Activated effector memory CD4-positive, alpha-beta T cell treated with anti-CD3 and anti-CD28 coated beads, Interleukin-2, amount 50 U/mL, for 16 hours (primary cell): Measurements from ENCODE around the gene COL12A1.

Experiments used
- DNase-seq: peaks from one replicate; pipeline ENCODE4 v3.0.0-alpha.2; 2020

Gene COL12A1

GRCh38 chr6:75176076-75176582 is 29.7 kb downstream of the COL12A1 start:
- DNase-seq, result no peak

- no peak for DNase-seq
These were observed 33.9 kb downstream of the COL12A1 start for GRCh38 chr6:75171986-75172385.

GRCh38 chr6:75171567-75171966 is 34.3 kb downstream of the COL12A1 start:
- no peak for DNase-seq

GRCh38 chr6:75170691-75171560 is 34.9 kb downstream of the COL12A1 start:
- DNase-seq, result no peak

DNA sequence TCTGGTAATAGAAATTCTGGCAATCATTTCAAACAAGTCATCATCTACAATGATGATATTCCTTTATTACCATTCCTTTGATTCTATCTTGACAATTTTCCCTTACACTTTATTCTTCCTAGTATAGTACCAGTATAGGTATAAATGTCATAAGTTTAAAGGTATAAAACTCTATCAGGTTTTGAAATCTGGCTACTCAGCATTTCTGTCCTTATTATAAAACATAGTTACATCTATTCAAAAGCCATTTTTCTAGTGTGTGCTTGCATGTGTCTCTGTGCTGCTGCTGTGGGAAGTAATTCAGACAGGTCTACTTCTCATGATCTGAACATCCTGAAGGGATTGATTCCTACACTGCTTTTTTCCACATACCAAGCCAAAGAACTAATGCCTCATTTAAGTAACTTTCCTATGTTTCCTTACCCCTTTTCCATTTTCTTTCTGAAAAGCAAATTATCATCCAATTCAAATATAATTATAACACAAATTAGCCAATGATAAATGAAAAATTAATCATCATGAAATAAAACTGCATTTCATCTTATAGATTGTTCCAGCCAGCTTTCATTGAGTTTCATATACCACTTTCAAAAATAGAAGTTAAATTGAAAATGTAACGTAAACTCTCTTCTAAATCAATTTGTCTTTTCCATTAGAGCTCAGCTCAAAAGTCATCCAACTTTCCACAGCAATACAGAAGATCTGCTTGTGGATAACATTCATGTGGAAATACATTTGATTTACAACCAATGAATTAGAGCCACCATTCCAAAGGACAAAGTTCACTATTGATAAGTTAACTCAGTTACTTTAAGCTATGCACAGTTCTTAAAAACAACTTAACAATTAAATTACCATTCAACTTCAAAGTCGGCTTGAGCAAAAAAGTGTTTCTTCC is 35.9 kb downstream of the COL12A1 start:
- no peak for DNase-seq

GRCh38 chr6:75167851-75168250 is 38.0 kb downstream of the COL12A1 start:
- DNase-seq, result no peak

- DNase-seq, result no peak
These were observed 38.5 kb downstream of the COL12A1 start for GRCh38 chr6:75167325-75167724.

GRCh38 chr6:75166773-75167172 is 39.1 kb downstream of the COL12A1 start:
- no peak for DNase-seq

DNA sequence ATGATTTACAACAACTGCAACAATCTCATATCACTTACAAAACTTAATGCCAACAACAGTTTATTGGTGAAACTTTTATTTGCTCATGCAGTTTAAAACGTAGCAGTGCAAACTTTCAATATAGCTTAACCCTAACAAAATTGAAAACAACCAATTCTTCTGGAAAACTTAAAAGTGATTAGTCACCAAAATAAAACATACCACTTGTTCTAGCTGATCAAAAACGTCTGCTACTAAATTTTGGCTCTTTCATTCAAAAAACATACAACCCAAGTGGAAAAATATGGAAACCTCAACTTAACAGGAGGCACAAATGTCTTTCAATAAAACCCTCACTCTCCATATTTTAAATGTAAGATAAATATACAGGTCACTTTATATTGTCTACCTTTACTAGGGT is 39.6 kb downstream of the COL12A1 start:
- DNase-seq, result no peak

GRCh38 chr6:75158176-75158575 is 47.7 kb downstream of the COL12A1 start:
- no peak for DNase-seq

- no peak for DNase-seq
These were observed 48.5 kb downstream of the COL12A1 start for GRCh38 chr6:75157336-75157735.

DNA sequence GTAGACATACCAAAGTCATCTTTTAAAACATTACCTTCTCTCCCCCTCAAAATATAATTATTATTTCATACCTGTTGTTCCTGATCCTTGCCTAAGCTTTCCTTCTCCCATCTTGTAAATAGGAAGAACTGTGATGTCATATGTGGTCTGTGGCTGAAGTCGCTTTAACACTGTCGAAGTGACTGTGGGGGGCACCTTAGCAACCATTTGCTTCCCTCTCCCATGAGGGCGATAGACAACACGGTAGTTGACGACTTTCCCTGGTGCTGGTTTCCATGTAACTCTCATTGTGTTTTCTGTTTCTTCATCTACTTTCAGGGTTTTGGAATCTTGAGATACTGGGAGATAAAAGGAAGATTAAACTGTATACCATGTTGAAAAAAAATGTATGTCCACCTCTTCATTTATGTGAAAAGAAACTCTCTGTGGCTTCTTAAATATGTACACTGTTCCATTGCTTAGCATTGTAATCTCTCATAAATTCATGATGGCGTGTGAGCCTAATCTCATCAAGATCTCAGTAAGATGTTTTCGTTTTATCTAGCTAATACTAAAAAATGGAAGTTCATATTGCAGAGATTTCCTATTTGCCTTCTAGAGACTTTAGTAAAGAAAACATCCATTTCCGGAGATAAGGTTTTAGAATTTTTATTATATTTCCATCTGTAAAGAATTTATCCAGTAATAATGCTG is 49.5 kb downstream of the COL12A1 start:
- DNase-seq, result no peak

DNA sequence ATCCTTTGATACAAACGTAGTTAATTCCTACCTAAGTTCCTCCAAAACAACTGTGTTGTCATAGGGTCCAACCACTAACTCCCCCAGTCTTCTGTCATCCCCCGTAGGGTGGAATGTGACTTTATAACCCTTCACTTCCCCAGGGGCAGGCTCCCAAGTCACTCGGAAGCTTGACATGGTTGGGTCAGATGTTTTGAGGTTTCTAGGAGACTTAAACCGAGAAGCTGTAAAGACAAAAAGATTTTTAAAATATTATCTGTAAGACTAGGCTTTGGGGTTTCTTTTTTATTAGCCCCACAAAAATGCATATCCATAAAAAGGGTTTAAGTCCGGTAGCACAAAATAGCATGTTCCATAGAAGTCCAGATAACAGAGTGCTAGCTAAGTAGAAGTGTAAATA is 50.2 kb downstream of the COL12A1 start:
- no peak for DNase-seq

DNA sequence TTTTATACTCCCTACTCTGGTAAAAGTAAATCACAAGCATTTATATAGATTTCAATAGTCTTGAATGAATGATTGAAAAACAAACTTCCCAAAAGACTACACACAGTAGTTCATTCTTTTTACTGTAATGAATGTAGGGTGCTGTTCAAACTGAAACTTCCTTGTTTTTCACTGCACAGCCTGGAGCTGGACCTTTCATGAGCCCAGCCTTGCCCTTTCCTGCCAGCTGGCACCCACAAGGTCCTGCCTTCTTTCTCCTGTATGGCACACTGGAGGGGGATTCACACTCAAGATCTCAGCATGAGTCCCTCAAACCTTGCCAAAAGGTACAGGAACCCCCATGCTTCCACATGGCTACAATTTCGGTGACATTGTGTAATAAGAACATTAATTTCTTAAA is 50.9 kb downstream of the COL12A1 start:
- no peak for DNase-seq

DNA sequence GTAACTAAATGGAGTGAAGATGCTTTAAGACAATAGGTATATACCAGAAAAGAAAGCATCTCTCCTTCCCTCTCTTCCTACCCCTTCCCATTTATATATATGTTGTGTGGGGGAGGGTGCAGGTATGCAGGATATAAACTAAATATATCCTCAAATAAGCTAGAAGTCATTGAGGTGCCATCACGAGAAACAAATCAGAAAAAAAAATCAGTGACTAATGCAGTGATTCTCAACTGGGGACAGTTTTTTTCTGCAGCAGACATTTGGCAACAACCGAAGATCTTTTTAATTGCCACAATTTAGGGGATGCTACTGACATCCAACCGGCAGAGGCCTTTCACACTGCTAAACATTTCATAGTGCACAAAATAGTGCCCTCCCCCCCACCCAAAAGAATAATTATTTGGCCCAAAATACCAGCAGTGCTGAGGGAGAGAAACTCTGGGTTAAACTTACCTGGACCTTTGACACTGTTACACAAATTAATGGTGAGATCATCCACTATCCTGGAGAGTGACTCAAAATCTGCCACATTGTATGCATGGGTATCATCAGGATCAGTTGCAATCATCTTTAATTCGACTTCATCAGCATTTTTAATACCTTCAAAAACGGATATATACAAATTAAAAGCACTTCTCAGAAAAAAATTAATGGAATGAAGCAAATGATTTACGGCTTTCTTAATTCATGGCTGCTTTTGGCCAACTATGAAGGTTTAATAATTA is 55.0 kb downstream of the COL12A1 start:
- DNase-seq, result no peak

DNA sequence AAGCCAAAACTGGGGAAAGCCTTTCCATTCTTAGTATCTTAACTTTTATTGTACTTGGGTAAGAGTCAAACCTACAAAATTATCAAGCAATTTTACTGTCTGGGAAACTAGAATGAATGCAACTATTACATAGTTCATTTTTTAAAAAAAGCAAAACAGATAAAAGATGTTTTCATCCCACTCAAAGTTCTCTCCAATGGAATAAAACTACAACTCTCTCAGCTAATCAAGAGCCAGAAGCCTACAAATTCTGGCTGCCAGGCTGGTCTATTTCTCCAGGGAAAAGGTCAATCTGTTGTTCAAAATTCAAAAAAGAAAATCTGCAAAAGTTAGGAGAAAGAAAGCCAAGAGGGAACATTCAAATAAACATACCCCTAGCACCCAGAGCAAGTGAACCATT is 56.2 kb downstream of the COL12A1 start:
- no peak for DNase-seq

DNA sequence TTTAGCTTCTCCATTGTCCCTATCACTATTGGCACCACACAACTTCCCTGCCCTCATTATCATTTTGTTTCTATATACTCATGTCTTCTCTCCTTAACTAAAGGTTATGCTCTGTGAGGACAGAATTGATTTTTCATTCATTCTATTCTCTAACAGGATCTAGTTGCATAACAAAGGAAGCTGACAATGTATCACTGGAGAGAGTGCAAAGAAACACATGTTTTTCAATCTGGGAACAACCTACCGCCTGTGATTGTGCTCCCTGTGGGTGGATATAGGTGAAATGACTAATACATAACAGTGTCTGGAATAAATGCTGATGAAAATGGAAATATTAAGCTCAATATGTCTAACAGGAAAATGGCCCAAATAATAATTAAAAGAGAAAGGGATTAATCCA is 56.6 kb downstream of the COL12A1 start:
- no peak for DNase-seq

GRCh38 chr6:75147512-75147911 is 58.3 kb downstream of the COL12A1 start:
- no peak for DNase-seq

GRCh38 chr6:75145976-75146375 is 59.9 kb downstream of the COL12A1 start:
- DNase-seq, result no peak

DNA sequence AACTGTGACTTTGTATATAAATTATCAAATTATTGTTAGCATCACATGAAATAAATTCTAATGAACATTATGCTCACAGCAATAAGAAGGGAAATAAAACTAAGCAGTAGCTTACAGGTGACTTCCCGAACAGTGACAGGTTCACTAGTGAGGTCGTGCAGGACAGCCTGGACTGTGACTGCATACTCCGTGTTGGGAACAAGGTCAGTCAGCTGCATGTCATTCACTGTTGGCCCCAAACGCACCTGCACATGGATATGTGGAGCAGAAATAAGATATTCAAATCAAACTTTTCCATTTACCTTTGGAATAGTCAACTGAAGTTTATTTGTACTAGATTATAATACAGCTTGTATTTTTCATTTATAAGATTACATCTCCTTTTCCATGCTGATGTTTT is 60.6 kb downstream of the COL12A1 start:
- DNase-seq, result no peak

DNA sequence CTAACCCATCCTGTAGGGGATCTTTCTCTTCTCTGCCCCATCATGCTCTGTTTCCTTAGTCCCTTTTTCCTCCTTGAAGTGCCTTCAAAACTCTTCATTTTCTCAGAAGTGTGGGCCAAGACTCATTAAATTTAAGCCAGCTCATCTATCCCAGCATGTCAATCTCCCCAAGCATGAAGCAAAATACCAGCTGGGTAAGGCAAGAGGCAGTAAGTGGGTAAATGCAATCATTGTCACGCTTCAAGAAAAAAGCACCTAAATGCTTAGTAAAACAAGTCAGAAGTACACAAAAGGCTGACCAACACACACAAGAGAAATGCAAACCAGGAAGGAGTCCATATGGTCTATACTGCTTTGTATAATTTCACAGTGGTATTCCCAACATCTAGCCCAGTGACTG is 61.5 kb downstream of the COL12A1 start:
- DNase-seq, result no peak

DNA sequence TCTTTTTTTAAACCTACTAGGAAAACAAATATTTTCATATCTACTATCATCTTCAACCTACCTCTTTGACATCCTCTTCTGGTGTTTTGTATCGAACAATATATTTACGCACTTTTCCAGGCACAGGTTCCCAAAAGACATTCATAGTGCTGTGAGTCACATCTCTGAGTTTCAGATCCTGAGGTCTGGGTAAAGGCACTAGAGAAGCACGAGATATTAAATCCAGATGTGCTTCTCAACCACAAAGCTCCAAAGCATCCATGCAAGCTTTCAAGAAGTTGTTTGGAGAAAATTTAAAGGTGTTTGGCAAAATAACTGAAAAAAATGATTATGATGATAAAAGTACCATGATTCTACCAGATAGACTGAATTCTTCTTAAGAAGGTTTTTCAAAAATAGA is 62.7 kb downstream of the COL12A1 start:
- no peak for DNase-seq

DNA sequence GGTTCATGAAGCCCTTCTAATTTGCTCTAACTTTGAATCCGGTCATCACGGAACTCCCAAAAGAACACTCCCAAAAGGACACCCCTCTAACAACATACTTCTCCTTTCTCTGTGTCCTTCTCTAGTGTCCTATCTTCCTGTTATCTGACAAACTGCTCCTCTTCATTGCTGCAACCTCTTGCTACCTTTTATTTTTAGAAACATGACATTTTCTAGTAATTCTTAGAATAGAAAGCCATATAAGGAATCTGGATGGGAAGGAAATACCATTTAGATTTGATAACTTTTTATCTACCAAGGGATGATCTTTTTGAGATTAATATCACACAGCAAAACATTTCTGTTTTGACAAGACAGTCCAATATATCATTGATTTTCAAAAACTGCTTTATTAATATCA is 63.1 kb downstream of the COL12A1 start:
- DNase-seq, result no peak
